ENCODE results near the gene UGP2.
"Not testable (repeated sequence)": the region's sequence is repeated elsewhere in the genome, so short reads cannot be mapped to it uniquely, and the experiment has no call there.

The UGP2 gene

DNA sequence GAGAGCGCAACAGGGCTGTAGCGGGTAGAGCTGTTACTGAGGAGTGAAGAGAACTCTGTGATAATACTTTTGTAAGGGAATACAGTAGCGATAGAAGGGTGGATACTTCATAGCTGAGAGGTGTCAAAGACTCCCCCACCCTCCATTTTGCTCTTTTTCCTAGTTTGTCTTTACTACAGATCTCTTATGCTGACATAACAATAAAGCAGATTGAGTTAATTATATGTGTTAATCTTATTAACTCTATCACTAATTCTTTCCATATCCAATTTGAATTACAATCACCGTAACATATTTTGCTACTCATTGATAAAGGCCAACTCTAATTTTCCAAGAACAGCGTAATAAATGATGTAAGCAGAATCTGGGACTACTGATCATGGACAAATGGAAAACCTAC is 57.1 kb downstream of the UGP2 start:
- no peak for DNase-seq

DNA sequence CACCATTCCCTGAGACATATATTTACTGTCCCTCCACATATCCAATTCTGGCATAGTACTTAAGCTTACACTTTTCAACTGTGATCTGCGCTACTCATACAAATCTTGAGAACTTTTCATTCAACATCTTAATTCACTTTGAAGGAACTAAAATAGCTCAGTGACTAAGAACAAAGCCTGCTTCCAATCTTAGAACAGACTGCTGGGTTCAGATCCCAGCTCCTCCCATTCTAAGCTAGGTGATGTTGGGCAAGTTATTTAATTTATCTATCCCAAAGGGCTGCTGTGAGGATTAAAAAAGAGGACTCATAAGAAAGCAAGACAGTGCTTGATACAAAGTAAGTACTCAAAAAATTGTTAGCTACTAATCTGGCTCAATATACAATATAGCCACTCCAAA is 57.9 kb downstream of the UGP2 start:
- DNase-seq, result no peak

- DNase-seq, result no peak
Observed at GRCh38 chr2:63902149-63902548, 60.5 kb downstream of the UGP2 start.

GRCh38 chr2:63903003-63903402 is 61.3 kb downstream of the UGP2 start:
- DNase-seq, result no peak

DNA sequence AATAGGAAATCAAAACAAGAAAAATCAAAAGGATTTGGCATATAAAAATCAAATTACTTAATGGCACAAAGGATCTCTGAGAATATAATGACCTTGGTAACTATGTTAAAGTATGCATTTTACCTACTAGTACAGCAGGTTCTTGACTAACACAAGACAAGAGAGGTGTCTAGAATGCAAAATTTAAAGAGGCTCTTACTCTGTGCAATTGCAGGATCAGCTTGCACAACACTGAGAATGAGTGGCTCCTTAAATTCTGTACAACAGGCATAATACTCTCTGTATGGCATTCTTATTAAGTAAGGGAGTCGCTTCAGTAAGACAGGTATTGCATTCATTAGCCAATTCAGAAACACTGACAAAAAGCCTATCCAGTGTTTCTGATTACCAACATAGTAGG is 72.6 kb downstream of the UGP2 start:
- no peak for DNase-seq

GRCh38 chr2:63926815-63927214 is 85.1 kb downstream of the UGP2 start:
- DNase-seq, result no peak

GRCh38 chr2:63932104-63932503 is 90.4 kb downstream of the UGP2 start:
- not testable (repeated sequence) for DNase-seq

All from activated gamma-delta T cell (primary cell).